Left colon (tissue), 2 donors: ENCODE results near the gene BLMH. TPM values are rescaled to one million over a fixed set of nuclear protein-coding genes. Genes with fewer than 3 reads are reported as not detected.
"Not testable (repeated sequence)": the region's sequence is repeated elsewhere in the genome, so short reads cannot be mapped to it uniquely, and the experiment has no call there.

Source experiments
- ATAC-seq: fragments of 200-7000 bp; cut with Tn5 transposase; one replicate; pipeline ENCODE4 v1.9.1; 2020; ENCODE audit warnings: mild to moderate bottlenecking, moderate library complexity
- DNase-seq, 2 donors: peaks; one replicate each; pipeline ENCODE4 v3.0.0-alpha.2; 2020
- intact Hi-C, 2 donors: fragments of 100-400 bp; cut with DNase I in 1 of 2; cut with micrococcal nuclease in 1 of 2; formaldehyde crosslinking; loops; one replicate each; pipeline versions ENCODE4 v1.11.2 to v1.14.0; 2022; cut with DNase I, micrococcal nuclease
- total RNA-seq, 2 donors: library from RNA; stranded (reverse); fragmentation: NEBNext Ultra II Directional; extraction: Animal tissue kit (Norgen Biotek cat#: 25700); gene quantifications; one replicate each; pipeline ENCODE4 v1.2.1, GENCODE V29; 2021
- donor health status: DM: no; HTN: no; CAD: no.
- donor health status: DM: yes; HTN: yes; CAD: no.

BLMH gene
- total RNA-seq, 2 donors from 2014 or later = 17.7 to 18.8 TPM

- peak; percentile 52 for ATAC-seq
- intact Hi-C loops = no loop called here
- no peak for DNase-seq
Observed at GRCh38 chr17:30235386-30236296, 56.1 kb downstream of the BLMH start, which contains the start of gene SLC6A4. TSS of gene SLC6A4 (minus strand) at chr17:30235697. CDS start at chr17:30221958, 13,739 bp downstream.

GRCh38 chr17:30234964-30235363 is 56.8 kb downstream of the BLMH start:
- DNase-seq (no peak), ATAC-seq (no peak)
- intact Hi-C loops = no loop called here

GRCh38 chr17:30234296-30234695 is 57.4 kb downstream of the BLMH start:
- ATAC-seq (no peak), DNase-seq (no peak)
- intact Hi-C loops = no loop called here

GRCh38 chr17:30232824-30233427 is 58.8 kb downstream of the BLMH start:
- DNase-seq = no peak
- intact Hi-C loops = no loop called here

GRCh38 chr17:30232015-30232823 is 59.5 kb downstream of the BLMH start:
- ATAC-seq = no peak

More at GRCh38 chr17:30232824-30233427, 58.8 kb downstream of the BLMH start:
- ATAC-seq = no peak

GRCh38 chr17:30230596-30231125 is 61.1 kb downstream of the BLMH start:
- intact Hi-C loops = no loop called here
- DNase-seq = no peak
- no peak for ATAC-seq

More at GRCh38 chr17:30232015-30232823, 59.5 kb downstream of the BLMH start:
- intact Hi-C loops = no loop called here
- DNase-seq = no peak

- DNase-seq, ATAC-seq, intact Hi-C loops: not testable (repeated sequence)
Observed at GRCh38 chr17:30230009-30230408, 61.7 kb downstream of the BLMH start.

- peak in 1 of 2 donors; percentile 24 for DNase-seq
- intact Hi-C loops = no loop called here
- ATAC-seq = peak; percentile 89
Observed at GRCh38 chr17:30229012-30229411, 62.7 kb downstream of the BLMH start.

- no peak for ATAC-seq
Observed at GRCh38 chr17:30228011-30228410, 63.7 kb downstream of the BLMH start.

GRCh38 chr17:30226878-30227277 is 64.9 kb downstream of the BLMH start:
- no peak for DNase-seq

More at GRCh38 chr17:30228011-30228410, 63.7 kb downstream of the BLMH start:
- intact Hi-C loops = no loop called here
- DNase-seq = no peak

GRCh38 chr17:30225919-30226553 is 65.7 kb downstream of the BLMH start:
- no peak for DNase-seq
- intact Hi-C loops = no loop called here
- peak; percentile 69 for ATAC-seq

More at GRCh38 chr17:30226878-30227277, 64.9 kb downstream of the BLMH start:
- intact Hi-C loops = no loop called here
- no peak for ATAC-seq

GRCh38 chr17:30225112-30225511 is 66.6 kb downstream of the BLMH start:
- intact Hi-C loops = no loop called here
- ATAC-seq (no peak), DNase-seq (no peak)

GRCh38 chr17:30224419-30224960 is 67.3 kb downstream of the BLMH start:
- ATAC-seq = no peak
- DNase-seq = no peak
- intact Hi-C loops = no loop called here

- intact Hi-C loops = no loop called here
- ATAC-seq (peak; percentile 91), DNase-seq (peak in 1 of 2 donors; percentile 31)
Observed at GRCh38 chr17:30222721-30223175, 69.0 kb downstream of the BLMH start.

- DNase-seq (no peak), ATAC-seq (no peak)
- intact Hi-C loops = no loop called here
Observed at GRCh38 chr17:30222251-30222650, 69.5 kb downstream of the BLMH start.

GRCh38 chr17:30221346-30221745 is 70.4 kb downstream of the BLMH start:
- DNase-seq (no peak), ATAC-seq (no peak)
- intact Hi-C loops = no loop called here

GRCh38 chr17:30220414-30220813 is 71.3 kb downstream of the BLMH start:
- intact Hi-C loops = no loop called here
- DNase-seq (no peak), ATAC-seq (no peak)

- intact Hi-C loops = no loop called here
- ATAC-seq = peak; percentile 66
- no peak for DNase-seq
Observed at GRCh38 chr17:30219833-30220232, 71.9 kb downstream of the BLMH start.
